ENCODE measurements around the gene ZNF416. TPM values are rescaled to one million over a fixed set of nuclear protein-coding genes. Genes with fewer than 3 reads are reported as not detected.

The ZNF416 gene
- 7.7 and 9.1 TPM in 2 replicates for total RNA-seq (2014; rRNA removed; shearing (Covaris generic); ENCODE audit: low replicate concordance)

GRCh38 chr19:57578487-57579205, at the start of gene ZNF416:
Gene ZNF416, minus strand, starts transcription at chr19:57578911. Its CDS starts 207 bp downstream, at chr19:57578704.
- Histone ChIP-seq H3K9me3 (peaks cover 57% of the 10 kb centered on the region), H3K36me3 (peaks cover 44% of the 10 kb centered on the region), H3K4me3 (peak within 1 kb of the TSS; percentile 89), H3K27me3 (no peaks in the 10 kb centered on the region)
- DNase-seq, result peak; percentile 97

DNA sequence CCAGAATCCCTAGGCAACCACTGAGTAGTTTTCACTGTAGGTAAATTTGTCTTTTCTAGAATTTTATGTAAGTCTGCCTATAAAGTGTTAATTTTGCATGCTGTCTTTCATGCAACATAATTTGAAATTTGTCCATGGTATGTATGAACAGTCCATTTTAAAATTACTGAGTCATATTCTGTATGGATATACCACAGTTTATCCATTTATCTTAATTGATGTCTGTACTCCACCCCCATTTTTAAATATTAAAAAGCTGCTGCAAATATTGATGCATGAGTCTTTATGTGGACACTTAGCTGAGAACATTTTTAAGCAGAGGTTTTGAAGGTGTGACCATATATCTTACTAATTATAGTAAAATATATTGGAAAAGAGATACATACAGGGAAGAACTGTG, 44.4 kb upstream of the ZNF416 start:
- H3K27me3 ChIP-seq, result no peaks in the 10 kb centered on the region
- DNase-seq, result no peak
- peaks cover 64% of the 10 kb centered on the region for H3K36me3 ChIP-seq
- H3K4me3 ChIP-seq, result no peak overlapping the region
- peaks cover 79% of the 10 kb centered on the region for H3K9me3 ChIP-seq

DNA sequence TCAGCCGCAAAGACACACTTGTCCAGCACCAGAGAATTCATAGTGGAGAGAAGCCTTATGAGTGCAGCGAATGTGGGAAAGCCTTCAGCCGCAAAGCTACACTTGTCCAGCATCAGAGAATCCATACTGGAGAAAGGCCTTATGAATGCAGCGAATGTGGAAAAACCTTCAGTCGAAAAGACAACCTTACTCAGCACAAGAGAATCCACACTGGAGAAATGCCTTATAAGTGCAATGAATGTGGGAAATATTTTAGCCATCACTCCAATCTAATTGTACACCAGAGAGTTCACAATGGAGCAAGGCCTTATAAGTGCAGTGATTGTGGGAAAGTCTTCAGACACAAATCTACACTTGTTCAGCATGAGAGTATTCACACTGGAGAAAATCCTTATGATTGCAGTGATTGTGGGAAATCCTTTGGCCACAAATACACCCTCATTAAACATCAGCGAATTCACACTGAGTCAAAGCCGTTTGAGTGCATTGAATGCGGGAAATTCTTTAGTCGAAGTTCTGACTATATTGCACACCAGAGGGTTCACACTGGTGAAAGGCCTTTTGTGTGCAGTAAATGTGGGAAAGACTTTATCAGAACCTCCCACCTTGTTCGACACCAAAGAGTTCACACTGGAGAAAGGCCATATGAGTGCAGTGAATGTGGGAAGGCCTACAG, 42.1 kb upstream of the ZNF416 start:
- no peaks in the 10 kb centered on the region for H3K27me3 ChIP-seq
- peaks cover 93% of the 10 kb centered on the region for H3K9me3 ChIP-seq
- no peak overlapping the region for H3K4me3 ChIP-seq
- DNase-seq, result no peak
- H3K36me3 ChIP-seq, result peaks cover 87% of the 10 kb centered on the region

DNA sequence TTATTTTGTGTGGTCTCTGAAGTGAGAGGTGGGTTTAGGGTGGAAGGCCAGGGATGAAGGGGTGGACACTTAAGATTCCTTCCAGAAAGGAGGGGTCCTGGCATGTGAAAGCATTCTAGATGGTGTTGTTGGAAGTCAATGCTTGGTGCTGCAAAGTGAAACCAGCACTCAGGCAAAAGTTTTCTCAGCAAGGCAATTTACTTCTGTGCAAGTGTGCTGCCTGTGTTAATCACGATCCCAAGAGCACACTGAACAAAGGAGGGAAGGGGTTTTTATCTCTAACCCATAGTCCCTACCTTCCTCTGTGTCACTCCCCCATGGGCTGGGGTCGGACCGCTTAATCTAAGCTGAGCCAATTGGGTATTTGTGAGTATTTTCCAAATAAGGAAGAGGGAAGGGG, 36.6 kb upstream of the ZNF416 start:
- Histone ChIP-seq H3K36me3 (peaks cover 53% of the 10 kb centered on the region), H3K27me3 (no peaks in the 10 kb centered on the region), H3K9me3 (peaks cover 72% of the 10 kb centered on the region), H3K4me3 (no peak overlapping the region)
- DNase-seq, result no peak

DNA sequence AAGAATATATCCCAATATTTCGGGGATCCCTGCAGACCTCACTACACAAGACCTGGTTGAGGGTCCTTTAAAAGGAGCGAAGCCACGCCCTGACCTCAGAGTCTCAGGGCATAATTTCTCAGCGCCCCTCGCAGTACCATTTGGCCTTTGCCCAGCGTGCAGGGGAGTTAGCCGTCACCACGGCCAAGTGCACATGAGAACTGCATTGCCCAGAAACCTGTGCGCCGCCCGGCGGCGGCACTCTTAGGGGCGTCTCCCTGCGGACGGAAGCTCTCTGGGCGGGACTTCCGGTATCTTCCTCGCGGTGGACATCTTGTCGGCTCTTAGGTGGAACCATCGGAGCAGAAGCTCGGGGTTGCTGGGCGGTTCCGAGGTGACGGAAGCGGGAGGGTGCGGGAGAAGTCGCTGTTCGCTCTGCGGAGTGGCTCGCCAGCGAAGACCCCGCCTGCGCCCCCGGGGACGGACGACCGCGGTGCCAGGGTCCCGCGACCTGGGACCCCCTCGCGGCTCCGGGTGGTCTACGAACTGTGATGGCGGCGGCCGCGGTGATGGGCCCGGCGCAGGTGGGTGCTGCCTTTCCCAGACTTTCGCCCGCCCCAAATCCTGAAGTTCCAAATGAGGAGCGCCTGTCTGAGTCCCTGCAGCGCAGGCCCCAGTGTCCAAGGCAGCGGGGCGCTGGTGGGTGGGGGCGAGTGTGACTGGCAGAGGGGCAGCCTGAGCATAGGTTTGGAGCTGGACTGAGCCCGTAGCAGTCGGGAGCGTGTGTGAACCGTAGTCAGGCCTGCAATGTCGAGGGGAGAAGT, 35.4 kb upstream of the ZNF416 start, which contains the start of gene ZNF134:
TSS of gene ZNF134 (plus strand) at position 302 of the 803 bp plus-strand sequence. CDS start 5,227 bp downstream, outside the sequence.
- DNase-seq, result peak; percentile 94
- Histone ChIP-seq H3K36me3 (peaks cover 41% of the 10 kb centered on the region), H3K27me3 (no peaks in the 10 kb centered on the region), H3K4me3 (peak within 1 kb of the TSS; percentile 94), H3K9me3 (peaks cover 63% of the 10 kb centered on the region)

- no peak for DNase-seq
- Histone ChIP-seq H3K9me3 (peaks cover 42% of the 10 kb centered on the region), H3K36me3 (peaks cover 32% of the 10 kb centered on the region), H3K27me3 (no peaks in the 10 kb centered on the region), H3K4me3 (no peak overlapping the region)
Observed at GRCh38 chr19:57611113-57611512, 32.4 kb upstream of the ZNF416 start.

GRCh38 chr19:57606931-57607330, 28.2 kb upstream of the ZNF416 start:
- Histone ChIP-seq H3K4me3 (no peak overlapping the region), H3K9me3 (peaks cover 31% of the 10 kb centered on the region), H3K27me3 (no peaks in the 10 kb centered on the region), H3K36me3 (peaks cover 55% of the 10 kb centered on the region)
- no peak for DNase-seq

DNA sequence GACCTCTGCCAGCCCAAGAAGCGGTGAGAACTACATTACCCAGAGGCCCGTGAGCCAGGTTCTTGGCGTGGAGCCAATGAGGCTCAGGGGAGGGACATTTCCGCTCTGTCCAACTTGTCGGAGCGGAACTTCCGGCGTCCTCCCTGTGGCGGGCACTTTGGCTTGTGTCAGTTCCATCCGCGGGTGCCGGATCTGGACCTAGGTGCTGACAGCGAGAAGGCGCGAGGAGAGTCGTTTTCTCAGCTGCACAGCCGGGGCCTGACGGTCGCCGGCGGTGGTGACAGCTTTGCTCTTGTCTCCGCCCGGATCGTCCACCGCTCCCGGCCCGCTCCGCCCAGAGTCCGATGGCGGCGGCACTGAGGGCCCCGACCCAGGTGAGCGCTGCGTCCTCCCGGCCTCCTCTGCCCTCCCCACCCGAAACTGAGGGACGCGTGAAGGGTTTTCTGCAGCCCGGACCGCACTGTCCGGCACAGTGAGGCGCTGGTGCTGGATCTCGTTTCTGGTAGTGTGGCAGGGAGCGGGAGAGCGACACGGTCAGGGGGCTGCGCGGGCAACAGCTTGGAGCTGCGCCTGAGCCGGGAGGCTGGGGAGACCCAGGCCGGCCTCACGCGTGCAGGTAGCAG, 21.2 kb upstream of the ZNF416 start, which contains the start of gene ZNF530:
TSS of gene ZNF530 (plus strand) at position 125 of the 623 bp plus-strand sequence. CDS start 4,461 bp downstream, outside the sequence.
- DNase-seq, result peak; percentile 95
- peaks cover 25% of the 10 kb centered on the region for H3K36me3 ChIP-seq

DNA sequence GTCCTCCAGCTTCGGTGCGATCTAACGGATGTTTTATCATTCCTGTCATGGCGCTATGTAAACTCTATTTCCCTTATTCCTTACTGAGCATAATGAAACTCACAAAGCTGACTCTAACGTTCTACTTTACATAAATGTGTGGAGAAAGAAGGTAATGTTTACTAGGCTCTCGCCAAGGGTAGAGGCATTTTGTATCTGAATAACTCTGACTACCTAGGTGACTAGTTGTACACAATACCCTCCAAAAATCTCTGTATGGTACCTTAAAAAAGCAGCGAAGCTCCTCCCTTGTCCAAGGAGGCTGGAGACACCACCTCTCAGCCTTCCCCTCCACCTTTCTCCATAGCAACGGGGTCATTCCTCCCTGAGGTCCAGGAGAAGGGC, 20.7 kb upstream of the ZNF416 start:
- peak overlapping the region; percentile 89 for H3K4me3 ChIP-seq
- no peak for DNase-seq
- 0 out of 2 replicates have a peak, but pooled peaks cover 2% of the 10 kb centered on the region for H3K27me3 ChIP-seq
- H3K9me3 ChIP-seq, result peaks cover 14% of the 10 kb centered on the region
- H3K36me3 ChIP-seq, result peaks cover 20% of the 10 kb centered on the region

More for the DNA sequence above, 21.2 kb upstream of the ZNF416 start, which contains the start of gene ZNF530:
- 0 out of 2 replicates have a peak, but pooled peaks cover 2% of the 10 kb centered on the region for H3K27me3 ChIP-seq
- H3K4me3 ChIP-seq, result peak within 1 kb of the TSS; percentile 89
- peaks cover 14% of the 10 kb centered on the region for H3K9me3 ChIP-seq

DNA sequence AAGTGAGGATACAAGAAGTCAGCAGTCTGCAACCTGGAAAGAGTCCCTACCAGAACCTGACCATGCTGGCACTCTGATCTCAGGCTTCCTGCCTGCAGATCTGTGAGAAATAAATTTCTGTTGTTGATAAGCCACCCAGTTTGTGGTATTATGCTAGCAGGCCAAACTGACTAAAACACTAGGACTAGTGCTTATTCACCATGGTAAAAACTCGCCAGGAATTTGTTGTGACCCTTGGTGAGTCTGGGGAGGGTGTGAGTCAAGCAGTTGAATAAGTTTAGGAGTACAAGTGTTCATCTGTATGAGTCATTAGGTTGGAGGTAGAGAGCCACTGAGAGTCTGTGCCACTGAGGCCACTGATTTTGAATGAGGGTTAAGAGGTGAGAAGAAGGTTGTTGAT, 8.8 kb upstream of the ZNF416 start:
- H3K9me3 ChIP-seq, result peaks cover 34% of the 10 kb centered on the region
- no peaks in the 10 kb centered on the region; the same call in 1 of the 2 replicates for H3K36me3 ChIP-seq
- peak; percentile 25 for DNase-seq
- no peak overlapping the region for H3K4me3 ChIP-seq
- H3K27me3 ChIP-seq, result no peaks in the 10 kb centered on the region

GRCh38 chr19:57583521-57584416, 5.1 kb upstream of the ZNF416 start, which contains the start of gene ZIK1:
Gene ZIK1, plus strand, starts transcription at chr19:57584145. Its CDS starts 212 bp downstream, at chr19:57584357.
- peaks cover 35% of the 10 kb centered on the region for H3K9me3 ChIP-seq
- H3K4me3 ChIP-seq, result peak within 1 kb of the TSS; percentile 17; the same call in 1 of the 2 replicates
- H3K27me3 ChIP-seq, result no peaks in the 10 kb centered on the region
- no peaks in the 10 kb centered on the region; the same call in 1 of the 2 replicates for H3K36me3 ChIP-seq
- peak; percentile 34 for DNase-seq

- DNase-seq, result no peak
- H3K27me3 ChIP-seq, result no peaks in the 10 kb centered on the region
- H3K36me3 ChIP-seq, result peaks cover 2% of the 10 kb centered on the region; the same call in 1 of the 2 replicates
- H3K4me3 ChIP-seq, result no peak overlapping the region
- peaks cover 39% of the 10 kb centered on the region for H3K9me3 ChIP-seq
Observed at GRCh38 chr19:57583104-57583520, 4.4 kb upstream of the ZNF416 start.

GRCh38 chr19:57576661-57577060, 2.0 kb downstream of the ZNF416 start:
- Histone ChIP-seq H3K4me3 (no peak overlapping the region), H3K9me3 (peaks cover 64% of the 10 kb centered on the region), H3K27me3 (no peaks in the 10 kb centered on the region), H3K36me3 (peaks cover 64% of the 10 kb centered on the region)
- no peak for DNase-seq

GRCh38 chr19:57572415-57572947, 6.2 kb downstream of the ZNF416 start:
- H3K27me3 ChIP-seq, result no peaks in the 10 kb centered on the region
- H3K36me3 ChIP-seq, result peaks cover 63% of the 10 kb centered on the region
- H3K4me3 ChIP-seq, result no peak overlapping the region
- DNase-seq, result no peak
- peaks cover 63% of the 10 kb centered on the region for H3K9me3 ChIP-seq

- H3K4me3 ChIP-seq, result no peak overlapping the region
- H3K9me3 ChIP-seq, result peaks cover 68% of the 10 kb centered on the region
- no peaks in the 10 kb centered on the region for H3K27me3 ChIP-seq
- H3K36me3 ChIP-seq, result peaks cover 45% of the 10 kb centered on the region
- DNase-seq, result no peak
Observed at GRCh38 chr19:57570707-57571106, 8.0 kb downstream of the ZNF416 start.

Data from MG63 (cell line).